OCI-M2 (cell line): ENCODE data around the gene MRPL28.
"Not testable (repeated sequence)": the region's sequence is repeated elsewhere in the genome, so short reads cannot be mapped to it uniquely, and the experiment has no call there.

ENCODE experiments used
- DNase-seq: peaks from one replicate; lab custom pipeline; 2025; ENCODE audit not compliant: unreplicated experiment; lab: John Stamatoyannopoulos, UW

The MRPL28 gene

GRCh38 chr16:370443-370842, at the start of gene MRPL28:
MRPL28 (minus strand) TSS chr16:370538; CDS start chr16:370218, 320 bp downstream.
- peak; percentile 77 for DNase-seq

- DNase-seq, result not testable (repeated sequence)
These were observed 44.8 kb upstream of the MRPL28 start for GRCh38 chr16:415170-415498.

GRCh38 chr16:414395-415169, 44.2 kb upstream of the MRPL28 start:
- DNase-seq, result no peak

GRCh38 chr16:411576-412265, 41.4 kb upstream of the MRPL28 start:
- no peak for DNase-seq

- no peak for DNase-seq
These were observed 40.3 kb upstream of the MRPL28 start for GRCh38 chr16:410516-411178.

- DNase-seq, result no peak
These were observed 36.9 kb upstream of the MRPL28 start for GRCh38 chr16:407253-407652.

- no peak for DNase-seq
These were observed 35.5 kb upstream of the MRPL28 start for GRCh38 chr16:405548-406506.

- DNase-seq, result no peak
These were observed 34.7 kb upstream of the MRPL28 start for GRCh38 chr16:404971-405486.

- no peak for DNase-seq
These were observed 31.4 kb upstream of the MRPL28 start, which contains the start of gene DECR2 for GRCh38 chr16:401468-402348. DECR2 (plus strand) TSS chr16:401885; CDS start chr16:401964, 79 bp downstream.

GRCh38 chr16:400061-400591, 29.8 kb upstream of the MRPL28 start:
- no peak for DNase-seq

GRCh38 chr16:399340-400019, 29.1 kb upstream of the MRPL28 start:
- no peak for DNase-seq

GRCh38 chr16:398561-399339, 28.4 kb upstream of the MRPL28 start:
- DNase-seq, result no peak

- DNase-seq, result no peak
These were observed 27.5 kb upstream of the MRPL28 start for GRCh38 chr16:397736-398332.

- no peak for DNase-seq
These were observed 26.9 kb upstream of the MRPL28 start, which contains the start of gene NME4 for GRCh38 chr16:397135-397661. NME4 (plus strand) TSS chr16:397199; CDS start chr16:397223, 24 bp downstream.

- no peak for DNase-seq
These were observed 26.3 kb upstream of the MRPL28 start for GRCh38 chr16:396605-397004.

GRCh38 chr16:396199-396598, 25.9 kb upstream of the MRPL28 start:
- DNase-seq, result no peak

- no peak for DNase-seq
These were observed 22.2 kb upstream of the MRPL28 start for GRCh38 chr16:392450-393030.
